A549 (cell line): ENCODE measurements around the gene USP32. TPM values are rescaled to one million over a fixed set of nuclear protein-coding genes. Genes with fewer than 3 reads are reported as not detected.

Experiments
- ATAC-seq, 2 experiments: fragments of 200-7000 bp in 1 of 2; fragments of >200 bp in 1 of 2; cut with Nextera tagmentation in 1 of 2; cut with Tn5 transposase in 1 of 2; 3 replicates each; pipeline versions ENCODE4 v1.8.0 to v1.9.1; 2018 to 2020; ENCODE audit warnings: mild to moderate bottlenecking in 1 of 2, moderate library complexity in 1 of 2
- CTCF ChIA-PET: fragments of 300-600 bp; sonication (Branson Sonifier 250); formaldehyde crosslinking; extraction: SDS; loops from one replicate; lab custom pipeline; 2021; ENCODE audit warnings: antibody characterized with exemption, inconsistent platforms; lab: Yijun Ruan, JAX
- POLR2A ChIA-PET: fragments of 350-600 bp; formaldehyde crosslinking; extraction: SDS; loops from one replicate; lab custom pipeline; 2021; ENCODE audit warnings: antibody characterized with exemption, inconsistent platforms; lab: Yijun Ruan, JAX
- DNase-seq, 2 experiments: peaks; one replicate each; pipeline versions ENCODE4 v3.0.0 to v3.0.0-alpha.2; 2011 to 2016; ENCODE audit warnings: low read depth in 1 of 2, low spot score in 1 of 2
- FAIRE-seq: peaks from 2 replicates; lab custom pipeline; 2011; peaks lifted over from hg19 to GRCh38; lab: Jason Lieb, UNC
- H3K27ac ChIP-seq, 2 experiments: fragments of >200 bp; sonication (Bioruptor Twin); formaldehyde crosslinking; 3 replicates each; pipeline ENCODE4 v1.5.1; 2016 to 2017
- H3K4me1 ChIP-seq: fragments of >200 bp; sonication (Bioruptor Twin); formaldehyde crosslinking; 3 replicates; pipeline ENCODE4 v1.6.1; 2016
- H3K4me2 ChIP-seq: fragments of >200 bp; sonication (Bioruptor Twin); formaldehyde crosslinking; 3 replicates; pipeline ENCODE4 v1.6.1; 2016
- H3K4me3 ChIP-seq: fragments of >200 bp; sonication (Bioruptor Twin); formaldehyde crosslinking; 3 replicates; pipeline ENCODE4 v1.5.1; 2016
- H3K9me3 ChIP-seq: fragments of >200 bp; sonication (Bioruptor Twin); formaldehyde crosslinking; 3 replicates; pipeline ENCODE4 v1.6.1; 2016
- BCL3 ChIP-seq: fragments of >200 bp; sonication (Bioruptor Twin); formaldehyde crosslinking; IDR thresholded peaks from 3 replicates; pipeline ENCODE4 v1.6.1; 2016
- CBX8 ChIP-seq: fragments of 200-600 bp; sonication (generic); IDR thresholded peaks from 2 replicates; pipeline ENCODE4 v1.6.1; 2016
- EHF ChIP-seq: fragments of 250-450 bp; sonication (Bioruptor Pico); IDR thresholded peaks from 2 replicates; pipeline ENCODE4 v1.5.0; 2020; ENCODE audit warnings: mild to moderate bottlenecking
- EHMT2 ChIP-seq: fragments of 200-600 bp; sonication (generic); IDR thresholded peaks from 2 replicates; pipeline ENCODE4 v1.6.1; 2016; ENCODE audit warnings: antibody characterized with exemption, low read depth, mild to moderate bottlenecking, moderate library complexity
- EP300 ChIP-seq, 2 experiments: fragments of >200 bp; sonication (Bioruptor Twin); formaldehyde crosslinking; IDR thresholded peaks; 2 replicates in 1 of 2; 3 replicates in 1 of 2; pipeline ENCODE4 v1.6.1; 2016 to 2017
- GATA3 ChIP-seq: IDR thresholded peaks from 2 replicates; pipeline ENCODE4 v1.6.1; 2012; ENCODE audit warnings: borderline replicate concordance
- HDAC2 ChIP-seq: fragments of 200-600 bp; sonication (generic); IDR thresholded peaks from 2 replicates; pipeline ENCODE4 v1.6.1; 2016
- HES2 ChIP-seq: fragments of >200 bp; sonication (Bioruptor Twin); formaldehyde crosslinking; IDR thresholded peaks from 2 replicates; pipeline ENCODE4 v1.6.1; 2016
- HEYL ChIP-seq: fragments of 250-450 bp; sonication (Bioruptor Pico); IDR thresholded peaks from 2 replicates; pipeline ENCODE4 v1.8.0; 2021; ENCODE audit warnings: mild to moderate bottlenecking, moderate library complexity
- JUN ChIP-seq, 2 experiments: fragments of >200 bp; sonication (Bioruptor Twin); formaldehyde crosslinking; IDR thresholded peaks; 2 replicates in 1 of 2; 3 replicates in 1 of 2; pipeline ENCODE4 v1.6.1; 2016 to 2017
- KDM1A ChIP-seq: fragments of 200-600 bp; sonication (generic); IDR thresholded peaks from 2 replicates; pipeline ENCODE4 v1.6.1; 2016; ENCODE audit warnings: low read depth, mild to moderate bottlenecking
- MAX ChIP-seq: IDR thresholded peaks from 2 replicates; pipeline ENCODE4 v1.6.1; 2012
- MAZ ChIP-seq: fragments of 150-350 bp; IDR thresholded peaks from 2 replicates; pipeline ENCODE4 v1.6.1; 2014; ENCODE audit warnings: antibody characterized with exemption, low read depth, low read length, borderline replicate concordance
- MYC ChIP-seq: IDR thresholded peaks from 2 replicates; pipeline ENCODE4 v1.6.1; 2012; ENCODE audit warnings: mild to moderate bottlenecking, inconsistent platforms, low read length, improper control_type of control experiment, borderline replicate concordance
- NPAS2 ChIP-seq: fragments of 250-450 bp; sonication (Bioruptor Pico); IDR thresholded peaks from 2 replicates; pipeline ENCODE4 v1.8.0; 2022; ENCODE audit warnings: mild to moderate bottlenecking, moderate library complexity, borderline replicate concordance
- NR3C1 ChIP-seq: fragments of >200 bp; sonication (Bioruptor Twin); formaldehyde crosslinking; IDR thresholded peaks from 3 replicates; pipeline ENCODE4 v1.6.1; 2017
- PHF8 ChIP-seq: fragments of 200-600 bp; sonication (generic); IDR thresholded peaks from 2 replicates; pipeline ENCODE4 v1.6.1; 2016; ENCODE audit warnings: low read depth, mild to moderate bottlenecking, antibody characterized with exemption, moderate library complexity, borderline replicate concordance
- POLR2A ChIP-seq: IDR thresholded peaks from 2 replicates; pipeline ENCODE4 v1.6.1; 2012; ENCODE audit warnings: mild to moderate bottlenecking, low read length
- RARB ChIP-seq: fragments of 250-450 bp; sonication (Bioruptor Pico); IDR thresholded peaks from 2 replicates; pipeline ENCODE4 v1.8.0; 2021; ENCODE audit warnings: mild to moderate bottlenecking, moderate library complexity
- RCOR1 ChIP-seq: fragments of 150-350 bp; IDR thresholded peaks from 2 replicates; pipeline ENCODE4 v1.6.1; 2014; ENCODE audit warnings: antibody characterized with exemption, low read length, low read depth
- RFX5 ChIP-seq: fragments of 450-650 bp; IDR thresholded peaks from 2 replicates; pipeline ENCODE4 v1.7.1; 2014; ENCODE audit warnings: antibody characterized with exemption, mild to moderate bottlenecking, moderate library complexity
- RNF2 ChIP-seq: fragments of 200-600 bp; sonication (generic); IDR thresholded peaks from 2 replicates; pipeline ENCODE4 v1.6.1; 2016; ENCODE audit warnings: low read depth, mild to moderate bottlenecking, antibody characterized with exemption, moderate library complexity, borderline replicate concordance
- SREBF2 ChIP-seq: fragments of 450-650 bp; IDR thresholded peaks from 2 replicates; pipeline ENCODE4 v1.6.1; 2014; ENCODE audit warnings: mild to moderate bottlenecking, moderate library complexity
- TFCP2L1 ChIP-seq: fragments of 250-450 bp; sonication (Bioruptor Pico); IDR thresholded peaks from 2 replicates; pipeline ENCODE4 v1.5.0; 2021; ENCODE audit warnings: mild to moderate bottlenecking
- ZFP36 ChIP-seq: fragments of 450-650 bp; IDR thresholded peaks from 2 replicates; pipeline ENCODE4 v1.6.1; 2014; ENCODE audit warnings: borderline replicate concordance; ENCODE audit not compliant: partially characterized antibody
- ZNF302 ChIP-seq: fragments of 250-450 bp; sonication (Bioruptor Pico); IDR thresholded peaks from 2 replicates; pipeline ENCODE4 v1.9.0; 2021; ENCODE audit warnings: inconsistent platforms, mild to moderate bottlenecking, moderate library complexity
- ZSCAN20 ChIP-seq: fragments of 250-450 bp; sonication (Bioruptor Pico); IDR thresholded peaks from 2 replicates; pipeline ENCODE4 v1.8.0; 2022; ENCODE audit warnings: mild to moderate bottlenecking, moderate library complexity
- WGBS: methylation state at CpG from one replicate; pipeline ENCODE4 v1.1.6; 2017; ENCODE audit errors: missing lambda C conversion rate; 5-methylcytosine and 5-hydroxymethylcytosine counted together
- polyA plus RNA-seq, 4 experiments: library from polyadenylated mRNA; depleted of rRNA in 3 of 4; stranded (reverse); fragments of >200 nt; fragmentation: RNase III in 1 of 4; extraction: RNeasy Plus Mini Kit Qiagen cat#74134 plus additional on column Dnase treatment in 1 of 4; gene quantifications; 2 replicates in 3 of 4; 3 replicates in 1 of 4; pipeline ENCODE4 v1.2.3, GENCODE V29; 2011 to 2017

The USP32 gene
- polyA plus RNA-seq, 2 of the 4 experiments (the other 2 are of a cell fraction) = 35.4 to 52.2 TPM

- Histone ChIP-seq H3K9me3 (no peaks in the 10 kb centered on the region), H3K27ac (peak overlapping the region in 1 of 2 experiments; percentile 35; a peak in 2 of 6 replicates), H3K4me2 (peak overlapping the region; percentile 20; the same call in 1 of the 3 replicates), H3K4me3 (no peak overlapping the region)
- no peak; a peak in 2 of 6 replicates for ATAC-seq
- FAIRE-seq = no peak
- POLR2A ChIA-PET = no interaction called here
- 58% methylated on average over 14 of the region's 17 CpGs for WGBS
- TF ChIP-seq ZNF302 (CRISPR knock-in tag) (no peak), EP300 (IDR thresholded peaks at IDR 0.05) (no peak), RARB (CRISPR knock-in tag) (no peak), JUN (IDR thresholded peaks at IDR 0.05) (no peak), RNF2 (no peak), EHF (no peak), HEYL (no peak), HDAC2 (no peak), CBX8 (no peak), MAX (no peak), RCOR1 (no peak), ZFP36 (no peak), GATA3 (no peak), KDM1A (no peak), MYC (no peak), ZSCAN20 (CRISPR knock-in tag) (no peak), PHF8 (no peak), TFCP2L1 (no peak), NR3C1 (no peak), POLR2A (no peak)
- TF ChIP-seq, all 56 proteins: peak for 0
- peaks cover 15% of the 10 kb centered on the region for H3K4me1 ChIP-seq
- DNase-seq = no peak
- CTCF ChIA-PET = interaction anchor here (1.0 to 15.1 kb wide), 7 partner anchors 9 to 263 kb away, joined by 3 to 150 read pairs (median 4); partner anchors contain the start of gene CA4
Measured at GRCh38 chr17:60161598-60162330, 230.2 kb downstream of the USP32 start.

GRCh38 chr17:60160829-60161501, 231.0 kb downstream of the USP32 start:
- FAIRE-seq (no peak), DNase-seq (no peak), ATAC-seq (no peak)
- Histone ChIP-seq H3K4me3 (no peak overlapping the region), H3K27ac (peak overlapping the region in 1 of 2 experiments; percentile 6; a peak in 1 of 6 replicates), H3K4me2 (peak overlapping the region; percentile 20; the same call in 1 of the 3 replicates), H3K4me1 (peaks cover 14% of the 10 kb centered on the region), H3K9me3 (no peaks in the 10 kb centered on the region)
- WGBS = 73% methylated on average over 10 of the region's 10 CpGs
- TF ChIP-seq ZNF302 (CRISPR knock-in tag) (no peak), EP300 (IDR thresholded peaks at IDR 0.05) (no peak), SREBF2 (no peak), RFX5 (no peak), NPAS2 (CRISPR knock-in tag) (no peak), POLR2A (no peak), RCOR1 (no peak), RNF2 (no peak), MAZ (no peak), HES2 (no peak), EHMT2 (no peak), BCL3 (no peak)
- CTCF ChIA-PET = interaction anchor here (0.9 to 15.1 kb wide), 6 partner anchors 9 to 261 kb away, joined by 3 to 150 read pairs (median 4); partner anchors contain the start of gene CHCT1
- POLR2A ChIA-PET = no interaction called here
